Measurements from ENCODE around the gene GRIN2D.

- TF ChIP-seq CTCF (IDR thresholded peaks at IDR 0.05) = no peak
- TF ChIP-seq POLR2AphosphoS5 (IDR thresholded peaks at IDR 0.05; ENCODE audit: insufficient read depth in 1 of 2, low read depth in 1 of 2) = no peak
- no peak for TF ChIP-seq POLR2A (IDR thresholded peaks at IDR 0.05)
Measured at GRCh38 chr19:48394331-48395169, 1.1 kb downstream of the GRIN2D start.

All from vagina (tissue), 2 donors.